Vagina (tissue), 2 donors: ENCODE measurements around the gene AKAP6. TPM values are rescaled to one million over a fixed set of nuclear protein-coding genes. Genes with fewer than 3 reads are reported as not detected.

ENCODE experiments used
- DNase-seq, 2 donors: peaks; one replicate each; pipeline ENCODE4 v3.0.0-alpha.2; 2017; ENCODE audit errors: extremely low spot score in 2 of 2
- H3K27ac ChIP-seq: fragments of 200-600 bp; sonication (generic); one replicate; pipeline ENCODE4 v1.5.1; 2019
- H3K27me3 ChIP-seq: fragments of 200-600 bp; sonication (generic); one replicate; pipeline ENCODE4 v1.5.1; 2019
- H3K36me3 ChIP-seq, 2 donors: fragments of 200-600 bp; sonication (generic); one replicate each; pipeline ENCODE4 v1.5.1; 2017 to 2019
- H3K4me1 ChIP-seq: fragments of 200-600 bp; sonication (generic); one replicate; pipeline ENCODE4 v1.5.1; 2019
- H3K4me3 ChIP-seq, 2 donors: fragments of 200-600 bp; sonication (generic); 1 replicate in 1 of 2; 2 replicates in 1 of 2; pipeline ENCODE4 v1.5.1; 2016 to 2019
- H3K9me3 ChIP-seq: fragments of 200-600 bp; sonication (generic); one replicate; pipeline ENCODE4 v1.5.1; 2019
- POLR2A ChIP-seq, 2 donors: fragments of 450-650 bp; IDR thresholded peaks; one replicate each; pipeline ENCODE4 v1.6.1; 2017; ENCODE audit warnings: antibody characterized with exemption in 2 of 2, mild to moderate bottlenecking in 2 of 2, moderate library complexity in 2 of 2
- POLR2AphosphoS5 ChIP-seq, 2 donors: sonication (generic); formaldehyde crosslinking; IDR thresholded peaks; one replicate each; pipeline ENCODE4 v1.9.0; 2017; ENCODE audit warnings: antibody characterized with exemption in 2 of 2, mild to moderate bottlenecking in 2 of 2, low read depth in 1 of 2; ENCODE audit not compliant: insufficient read depth in 1 of 2
- intact Hi-C: fragments of 100-400 bp; cut with DNase I; formaldehyde crosslinking; loops from one replicate; pipeline ENCODE4 v1.15.1; 2023
- total RNA-seq: library from RNA; depleted of rRNA; stranded (reverse); fragments of >200 nt; gene quantifications from one replicate; pipeline ENCODE4 v1.2.3, GENCODE V29; 2016
- TF ChIP-seq, protein P1 (sequence below), 3 experiments: fragments of 450-650 bp in 2 of 3; fragments of 200-600 bp in 1 of 3; sonication (generic) in 1 of 3; IDR thresholded peaks; one replicate each; pipeline ENCODE4 v1.5.1; 2017 to 2019; ENCODE audit warnings: antibody characterized with exemption in 3 of 3, mild to moderate bottlenecking in 2 of 3, moderate library complexity in 2 of 3

AKAP6 gene
- total RNA-seq, 1 donor from 2014 or later, result 3.9 TPM

DNA sequence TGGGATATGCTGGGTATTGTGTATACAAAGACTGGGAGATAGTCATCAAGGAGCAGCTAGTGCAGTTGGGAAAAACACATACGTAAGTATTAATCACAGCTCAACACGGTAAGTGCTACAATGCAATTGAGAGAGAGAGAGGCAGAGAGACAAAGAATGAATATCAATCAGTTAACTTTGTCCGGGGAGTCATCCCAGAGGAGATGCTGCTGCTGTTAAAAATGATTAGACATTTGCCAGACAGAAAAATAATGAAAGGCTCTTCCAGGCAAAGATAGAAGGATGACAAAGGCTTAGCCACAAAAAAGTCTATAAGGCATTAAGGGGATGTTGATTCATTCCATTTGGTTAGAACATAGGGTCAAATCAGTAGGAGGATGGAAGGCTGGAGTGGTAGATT lies 45.1 kb downstream of the AKAP6 start:
- intact Hi-C loops, result no loop called here
- Histone ChIP-seq H3K9me3 (no peaks in the 10 kb centered on the region), H3K4me1 (no peaks in the 10 kb centered on the region), H3K27me3 (no peaks in the 10 kb centered on the region), H3K27ac (no peak overlapping the region), H3K36me3 (no peaks in the 10 kb centered on the region), H3K4me3 (no peak overlapping the region)
- TF ChIP-seq POLR2AphosphoS5 (IDR thresholded peaks at IDR 0.05; ENCODE audit: insufficient read depth in 1 of 2, low read depth in 1 of 2) (no peak), POLR2A (IDR thresholded peaks at IDR 0.05) (no peak)
- TF ChIP-seq, protein P1, sequence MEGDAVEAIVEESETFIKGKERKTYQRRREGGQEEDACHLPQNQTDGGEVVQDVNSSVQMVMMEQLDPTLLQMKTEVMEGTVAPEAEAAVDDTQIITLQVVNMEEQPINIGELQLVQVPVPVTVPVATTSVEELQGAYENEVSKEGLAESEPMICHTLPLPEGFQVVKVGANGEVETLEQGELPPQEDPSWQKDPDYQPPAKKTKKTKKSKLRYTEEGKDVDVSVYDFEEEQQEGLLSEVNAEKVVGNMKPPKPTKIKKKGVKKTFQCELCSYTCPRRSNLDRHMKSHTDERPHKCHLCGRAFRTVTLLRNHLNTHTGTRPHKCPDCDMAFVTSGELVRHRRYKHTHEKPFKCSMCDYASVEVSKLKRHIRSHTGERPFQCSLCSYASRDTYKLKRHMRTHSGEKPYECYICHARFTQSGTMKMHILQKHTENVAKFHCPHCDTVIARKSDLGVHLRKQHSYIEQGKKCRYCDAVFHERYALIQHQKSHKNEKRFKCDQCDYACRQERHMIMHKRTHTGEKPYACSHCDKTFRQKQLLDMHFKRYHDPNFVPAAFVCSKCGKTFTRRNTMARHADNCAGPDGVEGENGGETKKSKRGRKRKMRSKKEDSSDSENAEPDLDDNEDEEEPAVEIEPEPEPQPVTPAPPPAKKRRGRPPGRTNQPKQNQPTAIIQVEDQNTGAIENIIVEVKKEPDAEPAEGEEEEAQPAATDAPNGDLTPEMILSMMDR (IDR thresholded peaks at IDR 0.05), result no peak
- no peak for DNase-seq

DNA sequence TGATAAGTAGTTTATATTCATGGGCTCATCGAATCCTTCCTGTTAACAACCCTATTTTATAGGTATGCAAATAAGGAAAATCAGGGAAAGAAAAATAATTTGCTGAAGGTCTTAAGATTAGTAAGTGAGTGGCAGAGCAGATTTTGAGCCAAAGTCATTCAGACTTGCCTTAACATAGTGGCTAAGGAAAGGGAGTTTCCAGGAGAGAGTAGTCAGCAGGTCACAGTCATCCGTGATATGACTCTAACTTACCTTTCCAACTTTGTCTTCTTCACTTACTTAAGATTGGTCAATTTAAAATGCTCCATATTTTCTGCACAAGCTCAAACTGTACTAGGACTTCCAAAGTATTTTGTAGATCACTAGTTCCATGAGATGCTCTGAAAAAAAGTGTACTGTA lies 46.6 kb downstream of the AKAP6 start:
- H3K4me3 ChIP-seq, result no peak overlapping the region
- H3K36me3 ChIP-seq, result no peaks in the 10 kb centered on the region
- H3K4me1 ChIP-seq, result no peaks in the 10 kb centered on the region
- intact Hi-C loops, result no loop called here
- no peak overlapping the region for H3K27ac ChIP-seq
- no peaks in the 10 kb centered on the region for H3K27me3 ChIP-seq
- H3K9me3 ChIP-seq, result no peaks in the 10 kb centered on the region
- TF ChIP-seq POLR2AphosphoS5 (IDR thresholded peaks at IDR 0.05; ENCODE audit: insufficient read depth in 1 of 2, low read depth in 1 of 2) (no peak), POLR2A (IDR thresholded peaks at IDR 0.05) (no peak)
- TF ChIP-seq, protein P1 (IDR thresholded peaks at IDR 0.05), result no peak
- no peak for DNase-seq

DNA sequence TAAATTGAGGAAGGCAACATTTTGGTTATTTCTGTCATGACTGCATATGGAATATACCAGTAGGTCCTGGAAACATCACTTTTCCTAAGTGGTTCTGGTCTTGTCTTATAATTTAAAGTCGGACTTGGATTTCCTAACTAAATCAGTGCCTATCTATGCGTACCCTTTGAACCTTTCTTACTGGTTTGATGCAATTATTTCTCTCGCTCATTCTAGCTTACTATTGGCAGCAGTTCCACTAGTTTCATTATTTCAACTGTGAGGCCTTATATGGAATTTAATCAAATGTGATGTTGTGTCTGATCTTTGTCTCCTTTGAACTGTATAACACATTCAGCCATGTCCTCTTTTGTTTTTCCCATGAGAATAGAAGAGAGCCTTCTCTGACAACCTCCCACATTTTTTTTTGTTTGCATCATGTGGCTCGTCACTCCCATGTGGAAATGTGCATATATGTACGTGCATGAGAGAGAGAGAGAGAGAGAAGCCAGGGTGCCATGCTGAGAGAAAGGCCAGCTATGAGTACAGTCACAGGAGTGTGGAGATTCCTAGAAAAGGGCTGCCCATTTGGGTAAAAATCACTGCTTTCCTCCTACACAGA lies 48.0 kb downstream of the AKAP6 start:
- no peak overlapping the region for H3K27ac ChIP-seq
- TF ChIP-seq POLR2AphosphoS5 (IDR thresholded peaks at IDR 0.05; ENCODE audit: insufficient read depth in 1 of 2, low read depth in 1 of 2) (no peak), POLR2A (IDR thresholded peaks at IDR 0.05) (no peak)
- TF ChIP-seq, protein P1 (IDR thresholded peaks at IDR 0.05), result no peak
- DNase-seq, result no peak
- no peaks in the 10 kb centered on the region for H3K36me3 ChIP-seq
- intact Hi-C loops, result no loop called here
- no peak overlapping the region for H3K4me3 ChIP-seq
- no peaks in the 10 kb centered on the region for H3K9me3 ChIP-seq
- no peaks in the 10 kb centered on the region for H3K27me3 ChIP-seq
- no peaks in the 10 kb centered on the region for H3K4me1 ChIP-seq

DNA sequence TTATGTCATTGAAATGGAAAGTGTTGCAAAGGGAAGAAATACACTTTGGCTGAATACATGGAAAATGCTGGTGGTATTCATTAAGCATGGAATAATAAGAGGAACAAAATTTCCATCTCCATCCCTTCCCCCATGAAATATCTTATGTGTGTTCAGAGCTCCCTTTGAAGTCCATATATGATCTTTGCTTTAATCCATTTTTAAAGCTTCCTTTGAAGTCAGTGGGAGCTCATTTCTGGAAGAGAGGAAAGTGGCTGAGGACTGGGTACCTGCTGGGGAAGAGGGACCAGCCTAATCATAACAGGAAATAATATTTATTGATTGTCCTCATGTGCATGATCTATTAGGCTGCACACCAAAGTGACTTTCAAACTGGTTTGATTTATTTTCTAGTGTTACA lies 49.2 kb downstream of the AKAP6 start:
- Histone ChIP-seq H3K4me1 (no peaks in the 10 kb centered on the region), H3K27me3 (no peaks in the 10 kb centered on the region), H3K27ac (no peak overlapping the region), H3K9me3 (no peaks in the 10 kb centered on the region), H3K36me3 (no peaks in the 10 kb centered on the region), H3K4me3 (no peak overlapping the region)
- TF ChIP-seq POLR2A (IDR thresholded peaks at IDR 0.05) (no peak), POLR2AphosphoS5 (IDR thresholded peaks at IDR 0.05; ENCODE audit: insufficient read depth in 1 of 2, low read depth in 1 of 2) (no peak)
- TF ChIP-seq, protein P1 (IDR thresholded peaks at IDR 0.05), result no peak
- intact Hi-C loops, result no loop called here
- DNase-seq, result no peak

DNA sequence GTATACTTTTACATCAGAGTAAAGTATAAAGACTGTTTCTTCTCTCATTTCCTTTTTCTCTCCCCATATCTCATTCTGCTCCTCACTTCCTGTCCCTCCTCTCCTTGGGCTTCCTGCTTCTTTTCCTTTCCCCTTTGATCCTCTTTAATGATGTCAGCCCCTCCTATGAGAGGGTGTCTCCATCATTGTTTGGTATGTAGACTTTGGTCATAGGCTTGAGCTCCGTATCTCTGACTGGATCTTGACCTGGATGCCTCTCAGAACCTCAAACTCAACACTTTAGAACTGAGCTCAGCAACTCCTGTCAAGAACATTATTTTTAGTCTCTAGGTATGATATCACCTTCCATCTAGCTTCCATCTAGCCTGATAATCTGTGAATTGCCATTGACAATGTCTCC lies 50.3 kb downstream of the AKAP6 start:
- Histone ChIP-seq H3K27ac (no peak overlapping the region), H3K9me3 (no peaks in the 10 kb centered on the region), H3K36me3 (no peaks in the 10 kb centered on the region), H3K4me3 (no peak overlapping the region), H3K4me1 (no peaks in the 10 kb centered on the region), H3K27me3 (no peaks in the 10 kb centered on the region)
- TF ChIP-seq POLR2A (IDR thresholded peaks at IDR 0.05), result no peak
- no peak for TF ChIP-seq POLR2AphosphoS5 (IDR thresholded peaks at IDR 0.05; ENCODE audit: insufficient read depth in 1 of 2, low read depth in 1 of 2)
- TF ChIP-seq, protein P1 (IDR thresholded peaks at IDR 0.05), result no peak
- DNase-seq, result no peak
- intact Hi-C loops, result no loop called here
